Stimulated activated naive CD8-positive, alpha-beta T cell treated with anti-CD3 and anti-CD28 coated beads, Interleukin-15, amount 100 ng/mL, for 72 hours (primary cell): Measurements from ENCODE around the gene GOLM1.
"Not testable (repeated sequence)": the region's sequence is repeated elsewhere in the genome, so short reads cannot be mapped to it uniquely, and the experiment has no call there.

ENCODE experiments used
- ATAC-seq: fragments of 150-1000 bp; cut with Tn5 transposase; 2 replicates; pipeline ENCODE4 v1.10.0; 2021; ENCODE audit warnings: mild to moderate bottlenecking, moderate library complexity
- DNase-seq, 2 donors: peaks; one replicate each; pipeline ENCODE4 v3.0.0; 2021 to 2022
- H3K27ac Mint-ChIP-seq, 2 donors: one replicate each; pipeline ENCODE4 v1.8.0; 2022; ENCODE audit warnings: mild to moderate bottlenecking in 2 of 2, mixed read lengths in 2 of 2, moderate library complexity in 2 of 2
- H3K27me3 Mint-ChIP-seq: one replicate; pipeline ENCODE4 v1.8.0; 2022; ENCODE audit warnings: mixed read lengths
- H3K4me1 Mint-ChIP-seq: one replicate; pipeline ENCODE4 v1.8.0; 2022; ENCODE audit warnings: mild to moderate bottlenecking, mixed read lengths
- H3K4me3 Mint-ChIP-seq, 2 donors: one replicate each; pipeline ENCODE4 v1.8.0; 2022; ENCODE audit warnings: mild to moderate bottlenecking in 2 of 2, mixed read lengths in 2 of 2, moderate library complexity in 1 of 2
- H3K9me3 Mint-ChIP-seq, 2 donors: one replicate each; pipeline ENCODE4 v1.8.0; 2022; ENCODE audit warnings: mixed read lengths in 2 of 2

GOLM1 gene

GRCh38 chr9:86098824-86099700 is at the start of gene GOLM1:
TSS of gene GOLM1 (minus strand) at chr9:86099558. CDS start at chr9:86079320, 20,238 bp downstream.
- no peaks in the 10 kb centered on the region for H3K9me3 Mint-ChIP-seq
- peaks cover 13% of the 10 kb centered on the region for H3K4me1 Mint-ChIP-seq
- peak; percentile 93 for ATAC-seq
- peaks cover 24% of the 10 kb centered on the region for H3K27me3 Mint-ChIP-seq
- H3K27ac Mint-ChIP-seq, result peak within 1 kb of the TSS in 1 of 2 donors; percentile 89
- peak within 1 kb of the TSS; percentile 78 to 91 for H3K4me3 Mint-ChIP-seq
- peak; percentile 51 to 62 for DNase-seq

- ATAC-seq, DNase-seq, H3K27me3 Mint-ChIP-seq, H3K4me3 Mint-ChIP-seq, H3K4me1 Mint-ChIP-seq: not testable (repeated sequence)
- Mint-ChIP-seq H3K27ac (peak overlapping the region in 1 of 2 donors; percentile 10), H3K9me3 (peaks cover 18 to 29% of the 10 kb centered on the region in 2 donors)
Measured at GRCh38 chr9:86146671-86147070, 47.3 kb upstream of the GOLM1 start.

- not testable (repeated sequence) for ATAC-seq, H3K27ac Mint-ChIP-seq, H3K4me1 Mint-ChIP-seq, H3K4me3 Mint-ChIP-seq, H3K27me3 Mint-ChIP-seq, DNase-seq
- H3K9me3 Mint-ChIP-seq, result peaks cover 18 to 29% of the 10 kb centered on the region in 2 donors
Measured at GRCh38 chr9:86145960-86146359, 46.6 kb upstream of the GOLM1 start.

GRCh38 chr9:86142973-86143372 is 43.6 kb upstream of the GOLM1 start:
- DNase-seq, result no peak
- peaks cover 18 to 29% of the 10 kb centered on the region in 2 donors for H3K9me3 Mint-ChIP-seq
- H3K27ac Mint-ChIP-seq, result no peak overlapping the region
- ATAC-seq, result no peak
- no peaks in the 10 kb centered on the region for H3K4me1 Mint-ChIP-seq
- no peak overlapping the region for H3K4me3 Mint-ChIP-seq
- H3K27me3 Mint-ChIP-seq, result peaks cover 7% of the 10 kb centered on the region

- H3K4me1 Mint-ChIP-seq, result no peaks in the 10 kb centered on the region
- no peak overlapping the region for H3K4me3 Mint-ChIP-seq
- DNase-seq (no peak), ATAC-seq (no peak)
- peaks cover 7% of the 10 kb centered on the region for H3K27me3 Mint-ChIP-seq
- no peak overlapping the region for H3K27ac Mint-ChIP-seq
- H3K9me3 Mint-ChIP-seq, result peaks cover 13 to 22% of the 10 kb centered on the region in 2 donors
Measured at GRCh38 chr9:86141843-86142242, 42.5 kb upstream of the GOLM1 start.

- H3K27me3 Mint-ChIP-seq, result no peaks in the 10 kb centered on the region
- no peaks in the 10 kb centered on the region for H3K4me1 Mint-ChIP-seq
- DNase-seq (no peak), ATAC-seq (no peak)
- H3K27ac Mint-ChIP-seq, result no peak overlapping the region
- no peak overlapping the region for H3K4me3 Mint-ChIP-seq
- H3K9me3 Mint-ChIP-seq, result peaks cover 5% of the 10 kb centered on the region in 2 donors
Measured at GRCh38 chr9:86135371-86135770, 36.0 kb upstream of the GOLM1 start.

- DNase-seq (no peak), ATAC-seq (no peak)
- no peak overlapping the region for H3K27ac Mint-ChIP-seq
- peaks cover 5% of the 10 kb centered on the region in 2 donors for H3K9me3 Mint-ChIP-seq
- H3K4me1 Mint-ChIP-seq, result no peaks in the 10 kb centered on the region
- H3K27me3 Mint-ChIP-seq, result no peaks in the 10 kb centered on the region
- no peak overlapping the region for H3K4me3 Mint-ChIP-seq
Measured at GRCh38 chr9:86134361-86134760, 35.0 kb upstream of the GOLM1 start.

- no peak overlapping the region for H3K27ac Mint-ChIP-seq
- no peaks in the 10 kb centered on the region for H3K4me1 Mint-ChIP-seq
- H3K9me3 Mint-ChIP-seq, result peaks cover 5% of the 10 kb centered on the region in 2 donors
- DNase-seq (no peak), ATAC-seq (no peak)
- H3K27me3 Mint-ChIP-seq, result peaks cover 2% of the 10 kb centered on the region
- H3K4me3 Mint-ChIP-seq, result no peak overlapping the region
Measured at GRCh38 chr9:86128235-86128822, 29.0 kb upstream of the GOLM1 start.

- Mint-ChIP-seq H3K9me3 (peaks cover 2 to 4% of the 10 kb centered on the region in 2 donors), H3K27me3 (peaks cover 7% of the 10 kb centered on the region), H3K4me3 (no peak overlapping the region), H3K4me1 (no peaks in the 10 kb centered on the region), H3K27ac (no peak overlapping the region)
- ATAC-seq (no peak), DNase-seq (no peak)
Measured at GRCh38 chr9:86126998-86127972, 27.9 kb upstream of the GOLM1 start.

- Mint-ChIP-seq H3K9me3 (no peaks in the 10 kb centered on the region), H3K27me3 (peaks cover 7% of the 10 kb centered on the region), H3K27ac (no peak overlapping the region), H3K4me3 (no peak overlapping the region), H3K4me1 (no peaks in the 10 kb centered on the region)
- no peak for DNase-seq
- ATAC-seq, result no peak
Measured at GRCh38 chr9:86122311-86122710, 23.0 kb upstream of the GOLM1 start.

GRCh38 chr9:86119457-86119856 is 20.1 kb upstream of the GOLM1 start:
- no peak overlapping the region for H3K4me3 Mint-ChIP-seq
- DNase-seq (no peak), ATAC-seq (no peak)
- H3K4me1 Mint-ChIP-seq, result no peaks in the 10 kb centered on the region
- no peaks in the 10 kb centered on the region for H3K9me3 Mint-ChIP-seq
- H3K27me3 Mint-ChIP-seq, result peaks cover 13% of the 10 kb centered on the region
- no peak overlapping the region for H3K27ac Mint-ChIP-seq

GRCh38 chr9:86116425-86116824 is 17.1 kb upstream of the GOLM1 start:
- peaks cover 14% of the 10 kb centered on the region for H3K27me3 Mint-ChIP-seq

GRCh38 chr9:86115886-86116285 is 16.5 kb upstream of the GOLM1 start:
- H3K27ac Mint-ChIP-seq, result no peak overlapping the region
- H3K4me3 Mint-ChIP-seq, result no peak overlapping the region
- peaks cover 15% of the 10 kb centered on the region for H3K27me3 Mint-ChIP-seq
- no peaks in the 10 kb centered on the region for H3K4me1 Mint-ChIP-seq
- H3K9me3 Mint-ChIP-seq, result no peaks in the 10 kb centered on the region
- ATAC-seq, result no peak
- no peak for DNase-seq

More at GRCh38 chr9:86116425-86116824, 17.1 kb upstream of the GOLM1 start:
- no peak overlapping the region for H3K27ac Mint-ChIP-seq
- no peaks in the 10 kb centered on the region for H3K4me1 Mint-ChIP-seq
- H3K9me3 Mint-ChIP-seq, result no peaks in the 10 kb centered on the region
- ATAC-seq, result no peak
- no peak for DNase-seq
- H3K4me3 Mint-ChIP-seq, result no peak overlapping the region

GRCh38 chr9:86112057-86112456 is 12.7 kb upstream of the GOLM1 start:
- no peak for ATAC-seq
- Mint-ChIP-seq H3K4me3 (no peak overlapping the region), H3K4me1 (peaks cover 3% of the 10 kb centered on the region), H3K9me3 (no peaks in the 10 kb centered on the region), H3K27ac (no peak overlapping the region), H3K27me3 (peaks cover 22% of the 10 kb centered on the region)
- no peak for DNase-seq

GRCh38 chr9:86102626-86103025 is 3.3 kb upstream of the GOLM1 start:
- no peak for DNase-seq
- peaks cover 23% of the 10 kb centered on the region for H3K4me1 Mint-ChIP-seq
- no peak for ATAC-seq
- H3K27ac Mint-ChIP-seq, result no peak overlapping the region
- peaks cover 34% of the 10 kb centered on the region for H3K27me3 Mint-ChIP-seq
- no peak overlapping the region for H3K4me3 Mint-ChIP-seq
- no peaks in the 10 kb centered on the region for H3K9me3 Mint-ChIP-seq
